Superior temporal gyrus (tissue), 1 donor: ENCODE data around the gene CPLANE2.
"Not testable (repeated sequence)": the region's sequence is repeated elsewhere in the genome, so short reads cannot be mapped to it uniquely, and the experiment has no call there.

ENCODE experiments used
- DNase-seq: peaks from one replicate; pipeline ENCODE4 v3.0.0-alpha.2; 2016; ENCODE audit errors: extremely low spot score

Gene CPLANE2

GRCh38 chr1:16209132-16209846, 27.7 kb downstream of the CPLANE2 start:
- DNase-seq: no peak

- no peak for DNase-seq
These were observed 28.6 kb downstream of the CPLANE2 start for GRCh38 chr1:16208270-16208987.

GRCh38 chr1:16207318-16208269, 29.4 kb downstream of the CPLANE2 start:
- DNase-seq: no peak

GRCh38 chr1:16206547-16207317, 30.3 kb downstream of the CPLANE2 start:
- DNase-seq: peak; percentile 85

- DNase-seq: no peak
These were observed 31.0 kb downstream of the CPLANE2 start for GRCh38 chr1:16205891-16206546.

- DNase-seq: no peak
These were observed 31.7 kb downstream of the CPLANE2 start for GRCh38 chr1:16205334-16205671.

GRCh38 chr1:16204634-16205333, 32.2 kb downstream of the CPLANE2 start:
- DNase-seq: no peak

GRCh38 chr1:16204216-16204615, 32.8 kb downstream of the CPLANE2 start:
- DNase-seq: no peak

GRCh38 chr1:16203550-16203949, 33.4 kb downstream of the CPLANE2 start:
- DNase-seq: no peak

- DNase-seq: no peak
These were observed 34.4 kb downstream of the CPLANE2 start for GRCh38 chr1:16202281-16203210.

- DNase-seq: no peak
These were observed 37.3 kb downstream of the CPLANE2 start for GRCh38 chr1:16199700-16200099.

GRCh38 chr1:16199157-16199501, 37.9 kb downstream of the CPLANE2 start:
- no peak for DNase-seq

- no peak for DNase-seq
These were observed 38.4 kb downstream of the CPLANE2 start for GRCh38 chr1:16198444-16199156.

- no peak for DNase-seq
These were observed 40.1 kb downstream of the CPLANE2 start for GRCh38 chr1:16196874-16197273.

- DNase-seq: not testable (repeated sequence)
These were observed 40.8 kb downstream of the CPLANE2 start for GRCh38 chr1:16196139-16196538.

GRCh38 chr1:16195518-16195905, 41.5 kb downstream of the CPLANE2 start:
- no peak for DNase-seq

GRCh38 chr1:16191916-16192546, 45.0 kb downstream of the CPLANE2 start:
- DNase-seq: no peak

GRCh38 chr1:16191309-16191708, 45.7 kb downstream of the CPLANE2 start:
- DNase-seq: no peak
